WTC11 (cell line): Measurements from ENCODE around the gene PCNX4. TPM values are rescaled to one million over a fixed set of nuclear protein-coding genes. Genes with fewer than 3 reads are reported as not detected.

Experiments used
- ATAC-seq: fragments of 200-7000 bp; cut with Tn5 transposase; 2 replicates; pipeline ENCODE4 v1.10.0; 2021; ENCODE audit warnings: mild to moderate bottlenecking, moderate library complexity
- CTCF ChIA-PET: fragments of 300-600 bp; sonication (Branson Sonifier 250); formaldehyde crosslinking; loops from one replicate; lab custom pipeline; 2021; ENCODE audit warnings: antibody characterized with exemption; lab: Charles Lee
- POLR2A ChIA-PET: fragments of 350-600 bp; sonication (Branson Sonifier 250); formaldehyde crosslinking; loops from one replicate; lab custom pipeline; 2021; ENCODE audit warnings: antibody characterized with exemption; lab: Charles Lee
- DNase-seq: peaks from one replicate; pipeline ENCODE4 v3.0.0; 2021; ENCODE audit warnings: low spot score
- H3K27ac Mint-ChIP-seq: 2 replicates; pipeline ENCODE4 v1.8.0; 2021; ENCODE audit warnings: mixed read lengths
- H3K27me3 Mint-ChIP-seq: 2 replicates; pipeline ENCODE4 v1.8.0; 2021; ENCODE audit warnings: low read depth, mild to moderate bottlenecking, moderate library complexity, mixed read lengths
- H3K36me3 Mint-ChIP-seq: 2 replicates; pipeline ENCODE4 v1.8.0; 2021; ENCODE audit warnings: mixed read lengths
- H3K4me1 Mint-ChIP-seq: 2 replicates; pipeline ENCODE4 v1.8.0; 2022; ENCODE audit warnings: mixed read lengths
- H3K4me3 Mint-ChIP-seq: 2 replicates; pipeline ENCODE4 v1.8.0; 2021; ENCODE audit warnings: mild to moderate bottlenecking, moderate library complexity, mixed read lengths
- H3K9me3 Mint-ChIP-seq: 2 replicates; pipeline ENCODE4 v1.8.0; 2021; ENCODE audit warnings: mixed read lengths
- ATF2 ChIP-seq: sonication (generic); formaldehyde crosslinking; IDR thresholded peaks from 2 replicates; pipeline ENCODE4 v1.8.1; 2022; ENCODE audit warnings: low read depth, missing genetic modification reagents, borderline replicate concordance
- E2F5 ChIP-seq: sonication (generic); formaldehyde crosslinking; IDR thresholded peaks from 2 replicates; pipeline ENCODE4 v1.8.1; 2022; ENCODE audit warnings: mild to moderate bottlenecking, moderate library complexity, missing genetic modification reagents
- ESRRA ChIP-seq: sonication (generic); formaldehyde crosslinking; IDR thresholded peaks from 2 replicates; pipeline ENCODE4 v1.8.1; 2022; ENCODE audit warnings: mild to moderate bottlenecking, missing genetic modification reagents, borderline replicate concordance
- MLX ChIP-seq: sonication (generic); formaldehyde crosslinking; IDR thresholded peaks from 2 replicates; pipeline ENCODE4 v1.8.1; 2023; ENCODE audit warnings: mild to moderate bottlenecking, missing genetic modification reagents, moderate library complexity
- NFE2L1 ChIP-seq: sonication (generic); formaldehyde crosslinking; IDR thresholded peaks from 2 replicates; pipeline ENCODE4 v1.8.1; 2023; ENCODE audit warnings: missing genetic modification reagents
- OVOL2 ChIP-seq: fragments of 250-450 bp; sonication (Bioruptor Pico); IDR thresholded peaks from 2 replicates; pipeline ENCODE4 v1.9.0; 2021; ENCODE audit warnings: mild to moderate bottlenecking, borderline replicate concordance
- RORB ChIP-seq: fragments of 250-450 bp; sonication (Bioruptor Pico); IDR thresholded peaks from 2 replicates; pipeline ENCODE4 v1.9.0; 2021; ENCODE audit warnings: mild to moderate bottlenecking
- SP1 ChIP-seq: sonication (generic); formaldehyde crosslinking; conservative IDR thresholded peaks from 2 replicates; pipeline ENCODE4 v1.8.1; 2022; ENCODE audit warnings: missing genetic modification reagents
- STAT6 ChIP-seq: sonication (generic); formaldehyde crosslinking; conservative IDR thresholded peaks from 2 replicates; pipeline ENCODE4 v1.8.1; 2023; ENCODE audit warnings: mild to moderate bottlenecking, low read depth, missing genetic modification reagents, moderate library complexity
- TEAD4 ChIP-seq: sonication (generic); formaldehyde crosslinking; IDR thresholded peaks from 2 replicates; pipeline ENCODE4 v1.8.0; 2022; ENCODE audit warnings: mild to moderate bottlenecking, missing genetic modification reagents
- TP53 ChIP-seq: sonication (generic); formaldehyde crosslinking; IDR thresholded peaks from 2 replicates; pipeline ENCODE4 v1.8.1; 2023; ENCODE audit warnings: mild to moderate bottlenecking, missing genetic modification reagents
- USF1 ChIP-seq: sonication (generic); formaldehyde crosslinking; IDR thresholded peaks from 2 replicates; pipeline ENCODE4 v1.8.0; 2022; ENCODE audit warnings: mild to moderate bottlenecking, missing genetic modification reagents
- ZNF532 ChIP-seq: fragments of 250-450 bp; sonication (Bioruptor Pico); IDR thresholded peaks from 2 replicates; pipeline ENCODE4 v1.9.0; 2021; ENCODE audit warnings: mild to moderate bottlenecking, borderline replicate concordance
- total RNA-seq: library from RNA; stranded (reverse); gene quantifications from 3 replicates; pipeline ENCODE4 v1.2.3, GENCODE V29; 2021

The PCNX4 gene
- total RNA-seq, 1 experiment from 2014 or later: 31.7 TPM

GRCh38 chr14:60195179-60195810 lies 103.6 kb downstream of the PCNX4 start:
- POLR2A ChIA-PET: interaction anchor here (1.2 kb wide), 1 partner anchor 54 kb away, joined by 5 read pairs; the partner anchor contains the start of gene PPM1A
- Mint-ChIP-seq H3K27ac (no peak overlapping the region), H3K4me1 (peaks cover 25% of the 10 kb centered on the region), H3K27me3 (no peaks in the 10 kb centered on the region; the same call in 1 of the 2 replicates), H3K4me3 (no peak overlapping the region), H3K9me3 (peaks cover 17% of the 10 kb centered on the region), H3K36me3 (peaks cover 6% of the 10 kb centered on the region)
- ATAC-seq (peak; percentile 82), DNase-seq (no peak)
- CTCF ChIA-PET: interaction anchor here (0.8 to 2.4 kb wide), 7 partner anchors 46 to 155 kb away, joined by 3 to 13 read pairs (median 3); partner anchors contain the start of gene PPM1A
- TF ChIP-seq SP1 (CRISPR knock-in tag) (no peak), TP53 (CRISPR knock-in tag) (no peak), TEAD4 (CRISPR knock-in tag) (no peak), NFE2L1 (no peak), OVOL2 (CRISPR knock-in tag) (no peak), STAT6 (CRISPR knock-in tag) (no peak), E2F5 (no peak), ATF2 (CRISPR knock-in tag) (no peak), RORB (CRISPR knock-in tag) (no peak), ZNF532 (CRISPR knock-in tag) (no peak), MLX (CRISPR knock-in tag) (no peak), ESRRA (CRISPR knock-in tag) (no peak), USF1 (CRISPR knock-in tag) (no peak)
